Stimulated activated CD4-positive, alpha-beta T cell treated with anti-CD3 and anti-CD28 coated beads, Interleukin-2, amount 100 ng/mL, for 4 hours (primary cell): ENCODE data around the gene C1orf210.

Source experiments
- DNase-seq: peaks from one replicate; pipeline ENCODE4 v3.0.0-alpha.2; 2020; ENCODE audit warnings: low read depth

C1orf210 gene

GRCh38 chr1:43312212-43312623, 26.8 kb upstream of the C1orf210 start:
- no peak for DNase-seq

DNA sequence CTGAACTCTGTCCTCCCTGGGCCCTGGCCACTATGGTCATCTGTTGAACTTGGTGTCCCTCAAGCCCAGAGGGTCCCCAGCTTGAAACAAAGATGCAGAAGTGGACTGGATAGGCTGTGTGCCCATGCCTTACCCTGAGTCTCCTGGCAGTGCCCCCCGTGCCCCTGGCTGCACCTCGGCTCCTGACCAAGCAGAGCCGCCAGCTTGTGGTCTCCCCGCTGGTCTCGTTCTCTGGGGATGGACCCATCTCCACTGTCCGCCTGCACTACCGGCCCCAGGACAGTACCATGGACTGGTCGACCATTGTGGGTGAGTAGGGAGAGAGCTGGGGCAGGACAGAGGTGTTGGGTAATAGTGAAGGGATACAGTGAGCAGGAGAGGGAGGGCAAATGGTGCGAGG, 26.1 kb upstream of the C1orf210 start:
- no peak for DNase-seq

DNA sequence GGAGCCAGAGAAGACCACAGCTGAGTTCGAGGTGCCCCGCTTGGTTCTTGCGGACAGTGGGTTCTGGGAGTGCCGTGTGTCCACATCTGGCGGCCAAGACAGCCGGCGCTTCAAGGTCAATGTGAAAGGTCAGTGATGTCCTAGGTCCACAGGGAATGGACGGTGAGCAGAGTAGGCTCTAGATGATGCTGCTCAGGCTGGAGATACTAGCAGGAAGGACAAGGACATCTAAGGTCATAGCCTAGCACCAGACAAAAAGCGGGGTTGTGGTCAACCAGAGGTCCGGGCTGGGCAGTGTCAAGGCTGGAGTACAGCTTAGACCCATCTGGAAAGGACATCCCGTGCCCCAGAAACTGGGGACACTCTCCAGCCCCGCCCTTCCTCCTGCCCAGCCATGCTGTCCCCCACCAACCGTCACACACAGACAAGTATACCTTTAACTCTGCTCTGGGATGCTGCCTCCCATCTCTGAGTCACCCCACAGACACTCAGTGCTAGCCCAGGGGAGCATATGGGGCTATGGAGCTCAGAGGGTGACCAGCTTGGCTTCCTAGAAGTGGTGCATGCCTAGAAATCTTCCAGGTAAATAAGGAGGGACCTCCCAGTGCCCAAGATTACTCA, 24.1 kb upstream of the C1orf210 start:
- no peak for DNase-seq

DNA sequence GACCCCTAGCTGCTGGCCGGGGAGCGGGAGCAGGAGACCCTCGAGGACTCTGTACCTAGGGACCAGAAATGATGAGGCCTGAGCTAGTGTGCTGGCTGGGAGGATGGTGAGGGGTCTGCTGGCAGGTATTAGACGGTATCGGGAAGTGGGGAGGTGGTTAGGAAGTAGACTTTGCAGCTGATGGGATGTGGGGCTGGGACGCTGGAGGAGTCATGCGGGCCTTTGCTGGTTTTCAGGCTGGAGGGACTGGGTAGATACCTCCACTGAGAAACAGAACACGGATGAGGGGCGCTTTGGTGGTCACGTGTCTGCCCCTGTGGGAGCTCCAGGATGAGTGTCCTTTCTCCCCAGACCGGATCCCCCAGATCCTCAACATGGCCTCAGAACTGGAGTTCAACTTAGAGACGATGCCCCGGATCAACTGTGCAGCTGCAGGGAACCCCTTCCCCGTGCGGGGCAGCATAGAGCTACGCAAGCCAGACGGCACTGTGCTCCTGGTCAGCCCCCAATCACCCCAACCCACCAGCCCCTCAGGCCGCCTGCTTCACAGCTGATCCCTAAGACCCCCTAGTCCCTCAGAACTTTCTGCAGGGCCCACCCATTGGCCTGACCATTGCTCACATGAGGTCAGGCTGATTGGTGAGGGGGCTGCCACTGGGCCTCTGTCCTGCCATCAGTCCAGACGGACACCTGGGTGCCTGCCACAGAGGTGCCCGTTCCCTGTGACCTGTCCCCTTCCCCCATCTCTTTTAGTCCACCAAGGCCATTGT, 23.4 kb upstream of the C1orf210 start:
- DNase-seq = no peak

DNA sequence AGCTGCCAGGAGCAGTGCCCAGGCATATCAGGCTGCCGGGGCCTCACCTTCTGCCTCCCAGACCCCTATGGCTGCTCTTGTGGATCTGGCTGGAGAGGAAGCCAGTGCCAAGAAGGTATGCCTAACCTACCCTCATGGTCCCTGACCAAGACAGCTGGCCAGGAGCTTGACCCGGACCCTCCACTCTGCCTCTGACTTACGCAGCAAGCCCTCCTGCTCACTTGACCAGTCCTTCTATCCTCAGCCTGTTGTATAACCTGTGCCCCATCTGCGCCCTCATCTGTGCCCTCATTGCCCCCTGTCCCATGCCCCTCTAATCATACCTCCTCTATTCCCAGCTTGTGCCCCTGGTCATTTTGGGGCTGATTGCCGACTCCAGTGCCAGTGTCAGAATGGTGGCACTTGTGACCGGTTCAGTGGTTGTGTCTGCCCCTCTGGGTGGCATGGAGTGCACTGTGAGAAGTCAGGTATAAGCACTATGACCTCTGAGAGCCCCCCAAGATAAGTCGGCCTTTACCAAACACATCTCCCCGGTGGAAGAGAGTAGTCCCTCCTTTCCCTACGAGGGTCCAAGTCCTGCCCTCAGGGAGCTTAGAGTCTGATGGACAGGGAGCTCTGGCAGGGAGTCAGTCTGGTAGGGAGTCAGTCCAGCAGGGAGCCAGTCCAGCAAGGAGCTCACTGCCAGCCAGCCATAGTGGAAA, 22.2 kb upstream of the C1orf210 start:
- DNase-seq = no peak

- DNase-seq = no peak
These were observed 21.5 kb upstream of the C1orf210 start for GRCh38 chr1:43306688-43307457.

GRCh38 chr1:43305926-43306687, 20.7 kb upstream of the C1orf210 start:
- no peak for DNase-seq

GRCh38 chr1:43305461-43305860, 20.1 kb upstream of the C1orf210 start:
- DNase-seq = no peak

GRCh38 chr1:43304771-43305300, 19.5 kb upstream of the C1orf210 start:
- DNase-seq = no peak

- DNase-seq = no peak
These were observed 18.9 kb upstream of the C1orf210 start for GRCh38 chr1:43304314-43304681.

DNA sequence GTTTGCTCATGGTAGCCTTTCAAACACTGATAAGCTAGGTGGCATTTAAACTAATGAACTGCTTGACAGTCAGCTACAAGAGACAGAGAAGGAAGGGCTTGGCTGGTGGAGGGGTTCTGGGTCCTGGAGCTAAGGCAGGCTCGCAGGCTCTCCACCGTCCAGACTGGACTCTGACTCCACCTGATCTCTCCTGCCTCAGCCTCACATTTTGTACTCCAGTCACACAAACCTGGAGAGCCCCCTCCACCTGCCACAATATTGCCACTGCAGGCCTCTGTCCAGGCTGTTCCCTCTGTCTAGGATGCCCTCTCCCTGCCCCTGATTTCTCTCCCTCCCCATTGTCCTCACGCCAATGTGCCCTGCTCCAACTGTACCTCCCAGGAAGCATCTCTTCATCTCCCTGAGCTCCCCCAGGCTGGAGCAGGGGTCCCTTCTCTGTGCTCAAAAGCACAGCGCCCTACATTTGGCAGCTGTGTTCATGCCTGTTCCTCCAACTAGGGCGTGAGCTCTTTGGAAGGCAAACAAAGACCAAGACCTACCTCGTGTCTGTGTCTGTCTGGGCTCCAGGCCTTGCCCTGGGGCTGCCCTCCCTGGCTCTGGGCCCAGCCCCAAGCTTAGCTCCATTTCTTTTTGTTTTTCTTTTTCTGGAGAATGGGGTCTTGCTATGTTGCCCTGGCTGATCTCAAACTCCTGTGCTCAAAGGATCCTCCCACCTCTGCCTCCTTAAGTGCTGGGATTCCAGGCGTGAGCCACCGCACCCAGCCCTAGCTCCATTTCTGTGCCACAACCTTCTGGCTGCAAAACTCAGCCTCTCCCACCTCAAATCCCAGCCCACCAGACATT, 18.3 kb upstream of the C1orf210 start:
- no peak for DNase-seq

- DNase-seq = no peak
These were observed 17.5 kb upstream of the C1orf210 start for GRCh38 chr1:43302721-43303470.

GRCh38 chr1:43302201-43302600, 16.8 kb upstream of the C1orf210 start:
- DNase-seq = no peak

DNA sequence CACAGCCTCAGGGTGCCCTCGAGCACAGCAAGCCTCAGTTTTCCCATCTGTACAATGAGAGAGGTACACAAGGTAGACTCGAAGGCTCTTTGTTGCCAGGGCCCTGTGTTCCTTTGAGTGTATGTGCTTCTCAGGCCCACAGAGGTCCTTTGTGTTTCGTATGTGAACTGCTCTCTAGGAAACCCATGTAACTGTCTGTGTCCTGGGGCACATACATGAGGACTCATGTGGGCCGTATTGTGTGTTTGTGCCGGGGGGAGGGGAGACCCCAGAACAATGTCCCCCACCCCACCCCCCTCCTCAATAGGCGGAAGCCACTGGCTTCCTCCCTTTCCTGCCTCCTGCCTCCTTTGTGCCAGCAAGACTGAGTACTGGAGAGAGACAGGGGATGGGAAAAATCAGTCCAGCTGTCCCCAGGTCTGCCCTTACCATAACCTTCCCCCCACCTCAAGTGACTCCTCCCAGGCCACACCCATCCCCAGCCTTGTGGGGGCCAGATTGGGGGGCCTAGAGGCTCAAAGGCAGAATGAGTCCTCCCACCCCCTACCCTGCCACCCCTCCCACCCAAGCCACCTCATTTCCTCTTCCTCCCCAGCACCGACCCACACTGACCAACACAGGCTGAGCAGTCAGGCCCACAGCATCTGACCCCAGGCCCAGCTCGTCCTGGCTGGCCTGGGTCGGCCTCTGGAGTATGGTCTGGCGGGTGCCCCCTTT, 15.2 kb upstream of the C1orf210 start, which contains the start of gene TIE1:
TSS of gene TIE1 (plus strand) at position 605 of the 717 bp plus-strand sequence. CDS start at position 695, 90 bp downstream.
- no peak for DNase-seq

- DNase-seq = no peak
These were observed 13.7 kb upstream of the C1orf210 start for GRCh38 chr1:43299101-43299500.

- no peak for DNase-seq
These were observed 12.7 kb upstream of the C1orf210 start for GRCh38 chr1:43298055-43298454.

GRCh38 chr1:43296207-43296606, 10.8 kb upstream of the C1orf210 start:
- DNase-seq = no peak

- DNase-seq = no peak
These were observed 9.4 kb upstream of the C1orf210 start for GRCh38 chr1:43294761-43295160.
